Panc1 (cell line): ENCODE results near the gene PRAC1.

Experiments
- POLR2AphosphoS5 ChIP-seq: IDR thresholded peaks from 2 replicates; pipeline ENCODE4 v1.6.1; 2012; ENCODE audit warnings: mild to moderate bottlenecking, low read depth, low read length, moderate library complexity
- REST ChIP-seq, 2 experiments: IDR thresholded peaks; 2 replicates each; pipeline ENCODE4 v1.6.1; 2011 to 2012; ENCODE audit warnings: low read depth in 2 of 2, control low read depth in 1 of 2, low read length in 1 of 2, mild to moderate bottlenecking in 1 of 2, moderate library complexity in 1 of 2; ENCODE audit not compliant: insufficient read depth in 1 of 2
- SIN3A ChIP-seq: IDR thresholded peaks from 2 replicates; pipeline ENCODE4 v1.6.1; 2012; ENCODE audit warnings: low read depth, mild to moderate bottlenecking, low read length, moderate library complexity, borderline replicate concordance; ENCODE audit not compliant: insufficient read depth
- TCF7L2 ChIP-seq: IDR thresholded peaks from 2 replicates; pipeline ENCODE4 v1.6.1; 2011; ENCODE audit warnings: mild to moderate bottlenecking, low read depth, low read length, inconsistent platforms
- TF ChIP-seq, protein P1 (sequence below): fragments of 450-650 bp; IDR thresholded peaks from 2 replicates; pipeline ENCODE4 v1.5.1; 2017; ENCODE audit warnings: mild to moderate bottlenecking

DNA sequence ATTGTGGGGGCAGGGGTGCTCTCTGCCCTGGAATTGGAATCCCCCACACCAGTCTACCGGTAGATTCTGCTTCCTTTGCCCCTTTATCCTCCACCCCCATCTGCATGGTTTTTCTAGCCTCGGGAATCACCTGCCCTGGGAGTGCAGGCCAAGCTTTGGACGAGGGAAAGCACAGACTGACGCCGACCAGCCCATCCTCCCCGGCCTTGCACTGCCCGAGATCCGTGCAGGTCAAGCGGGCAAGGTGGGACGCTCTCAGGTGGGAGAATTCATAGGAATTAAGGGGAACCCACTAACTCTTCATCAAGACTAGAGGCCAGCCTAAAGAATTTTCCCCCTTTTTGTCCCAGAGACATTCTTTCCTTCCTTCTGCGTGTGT lies 16.1 kb upstream of the PRAC1 start:
- TF ChIP-seq POLR2AphosphoS5 (no peak), SIN3A (no peak), REST (IDR thresholded peaks at IDR 0.05; ENCODE audit: insufficient read depth in 1 of 2, low read depth in 2 of 2, low read length in 1 of 2) (no peak), TCF7L2 (no peak)
- TF ChIP-seq, protein P1, sequence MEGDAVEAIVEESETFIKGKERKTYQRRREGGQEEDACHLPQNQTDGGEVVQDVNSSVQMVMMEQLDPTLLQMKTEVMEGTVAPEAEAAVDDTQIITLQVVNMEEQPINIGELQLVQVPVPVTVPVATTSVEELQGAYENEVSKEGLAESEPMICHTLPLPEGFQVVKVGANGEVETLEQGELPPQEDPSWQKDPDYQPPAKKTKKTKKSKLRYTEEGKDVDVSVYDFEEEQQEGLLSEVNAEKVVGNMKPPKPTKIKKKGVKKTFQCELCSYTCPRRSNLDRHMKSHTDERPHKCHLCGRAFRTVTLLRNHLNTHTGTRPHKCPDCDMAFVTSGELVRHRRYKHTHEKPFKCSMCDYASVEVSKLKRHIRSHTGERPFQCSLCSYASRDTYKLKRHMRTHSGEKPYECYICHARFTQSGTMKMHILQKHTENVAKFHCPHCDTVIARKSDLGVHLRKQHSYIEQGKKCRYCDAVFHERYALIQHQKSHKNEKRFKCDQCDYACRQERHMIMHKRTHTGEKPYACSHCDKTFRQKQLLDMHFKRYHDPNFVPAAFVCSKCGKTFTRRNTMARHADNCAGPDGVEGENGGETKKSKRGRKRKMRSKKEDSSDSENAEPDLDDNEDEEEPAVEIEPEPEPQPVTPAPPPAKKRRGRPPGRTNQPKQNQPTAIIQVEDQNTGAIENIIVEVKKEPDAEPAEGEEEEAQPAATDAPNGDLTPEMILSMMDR: no peak
